ENCODE measurements around the gene ROBO1. TPM values are rescaled to one million over a fixed set of nuclear protein-coding genes. Genes with fewer than 3 reads are reported as not detected.

The ROBO1 gene
- total RNA-seq, 1 experiment from 2014 or later = 32.2 TPM

DNA sequence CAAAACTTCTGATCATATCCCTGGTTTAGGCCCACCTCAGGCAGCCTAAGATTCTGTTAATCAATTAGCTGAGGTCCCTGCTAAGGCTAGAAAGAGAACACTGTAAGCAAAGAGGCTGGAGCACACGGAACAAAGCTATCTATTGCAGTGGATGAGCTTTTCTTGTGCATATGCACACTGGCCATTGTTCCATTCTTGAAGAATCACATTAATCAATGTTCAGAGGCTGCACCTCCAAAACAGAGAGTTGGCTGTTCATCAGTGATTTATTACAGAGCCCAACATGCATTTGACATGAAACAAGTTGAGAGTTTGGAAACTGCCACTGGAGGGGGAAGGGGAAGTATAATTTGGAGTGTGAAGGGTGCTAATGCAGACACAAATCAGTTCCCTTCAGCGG lies 873.0 kb downstream of the ROBO1 start:
- no peaks in the 10 kb centered on the region for H3K27me3 Mint-ChIP-seq (ENCODE audit: insufficient read depth, unreplicated experiment)
- no peaks in the 10 kb centered on the region for H3K9me3 Mint-ChIP-seq (ENCODE audit: unreplicated experiment)
- H3K4me1 Mint-ChIP-seq (ENCODE audit: insufficient read depth, unreplicated experiment) = peaks cover 5% of the 10 kb centered on the region
- DNase-seq (ENCODE audit: unreplicated experiment) = no peak
- no peak overlapping the region for H3K27ac Mint-ChIP-seq (ENCODE audit: low read depth, unreplicated experiment)
- TF ChIP-seq, protein P1, sequence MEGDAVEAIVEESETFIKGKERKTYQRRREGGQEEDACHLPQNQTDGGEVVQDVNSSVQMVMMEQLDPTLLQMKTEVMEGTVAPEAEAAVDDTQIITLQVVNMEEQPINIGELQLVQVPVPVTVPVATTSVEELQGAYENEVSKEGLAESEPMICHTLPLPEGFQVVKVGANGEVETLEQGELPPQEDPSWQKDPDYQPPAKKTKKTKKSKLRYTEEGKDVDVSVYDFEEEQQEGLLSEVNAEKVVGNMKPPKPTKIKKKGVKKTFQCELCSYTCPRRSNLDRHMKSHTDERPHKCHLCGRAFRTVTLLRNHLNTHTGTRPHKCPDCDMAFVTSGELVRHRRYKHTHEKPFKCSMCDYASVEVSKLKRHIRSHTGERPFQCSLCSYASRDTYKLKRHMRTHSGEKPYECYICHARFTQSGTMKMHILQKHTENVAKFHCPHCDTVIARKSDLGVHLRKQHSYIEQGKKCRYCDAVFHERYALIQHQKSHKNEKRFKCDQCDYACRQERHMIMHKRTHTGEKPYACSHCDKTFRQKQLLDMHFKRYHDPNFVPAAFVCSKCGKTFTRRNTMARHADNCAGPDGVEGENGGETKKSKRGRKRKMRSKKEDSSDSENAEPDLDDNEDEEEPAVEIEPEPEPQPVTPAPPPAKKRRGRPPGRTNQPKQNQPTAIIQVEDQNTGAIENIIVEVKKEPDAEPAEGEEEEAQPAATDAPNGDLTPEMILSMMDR (IDR thresholded peaks at IDR 0.05; ENCODE audit: unreplicated experiment) = no peak
- no peak overlapping the region for H3K4me3 Mint-ChIP-seq (ENCODE audit: unreplicated experiment)
- BruUV-seq (replicated peaks) = no TSS peak
- no peaks in the 10 kb centered on the region for H3K36me3 Mint-ChIP-seq (ENCODE audit: insufficient read depth, unreplicated experiment)
- ChIA-PET CTCF (no interaction called here), POLR2A (interaction anchor here (0.6 to 1.3 kb wide), 4 partner anchors 11 to 125 kb away, joined by 3 read pairs; no protein-coding TSS in a partner anchor)
- intact Hi-C loops (cut with micrococcal nuclease) = no loop called here

- no peak overlapping the region for H3K4me3 Mint-ChIP-seq (ENCODE audit: unreplicated experiment)
- H3K9me3 Mint-ChIP-seq (ENCODE audit: unreplicated experiment) = no peaks in the 10 kb centered on the region
- POLR2A ChIA-PET = no interaction called here
- no peak overlapping the region for H3K27ac Mint-ChIP-seq (ENCODE audit: low read depth, unreplicated experiment)
- intact Hi-C loops (cut with micrococcal nuclease) = no loop called here
- no peaks in the 10 kb centered on the region for H3K27me3 Mint-ChIP-seq (ENCODE audit: insufficient read depth, unreplicated experiment)
- TF ChIP-seq, protein P1 (IDR thresholded peaks at IDR 0.05; ENCODE audit: unreplicated experiment) = no peak
- no peak for DNase-seq (ENCODE audit: unreplicated experiment)
- CTCF ChIA-PET = interaction anchor here (0.7 kb wide), 1 partner anchor 1620 kb away, joined by 4 read pairs; no protein-coding TSS in a partner anchor
- H3K4me1 Mint-ChIP-seq (ENCODE audit: insufficient read depth, unreplicated experiment) = peaks cover 5% of the 10 kb centered on the region
- H3K36me3 Mint-ChIP-seq (ENCODE audit: insufficient read depth, unreplicated experiment) = no peaks in the 10 kb centered on the region
- no TSS peak for BruUV-seq (replicated peaks)
Measured at GRCh38 chr3:78893161-78893560, 874.6 kb downstream of the ROBO1 start.

DNA sequence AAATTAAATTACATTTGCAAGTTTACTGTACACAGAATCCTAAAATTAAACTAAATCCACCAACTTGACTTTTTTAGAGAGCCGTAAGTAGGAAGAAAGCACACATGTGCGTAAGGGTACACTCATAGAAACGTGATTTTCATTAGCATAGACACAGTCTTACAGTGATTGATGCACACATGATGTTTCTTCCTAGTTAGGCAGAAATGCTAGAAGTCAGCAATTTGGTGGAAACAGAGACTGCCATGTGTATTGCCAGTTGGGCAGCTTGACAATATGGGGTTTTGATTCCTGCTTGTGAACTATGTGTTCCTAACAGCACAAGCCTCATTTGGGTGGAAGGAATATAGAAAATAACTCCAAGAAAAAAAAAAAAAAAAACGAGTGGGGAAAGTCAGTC lies 878.5 kb downstream of the ROBO1 start:
- intact Hi-C loops (cut with micrococcal nuclease) = no loop called here
- H3K4me1 Mint-ChIP-seq (ENCODE audit: insufficient read depth, unreplicated experiment) = peaks cover 10% of the 10 kb centered on the region
- no peak for DNase-seq (ENCODE audit: unreplicated experiment)
- H3K4me3 Mint-ChIP-seq (ENCODE audit: unreplicated experiment) = no peak overlapping the region
- H3K27ac Mint-ChIP-seq (ENCODE audit: low read depth, unreplicated experiment) = no peak overlapping the region
- BruUV-seq (replicated peaks) = no TSS peak
- no peaks in the 10 kb centered on the region for H3K36me3 Mint-ChIP-seq (ENCODE audit: insufficient read depth, unreplicated experiment)
- no peaks in the 10 kb centered on the region for H3K9me3 Mint-ChIP-seq (ENCODE audit: unreplicated experiment)
- CTCF ChIA-PET = no interaction called here
- TF ChIP-seq, protein P1 (IDR thresholded peaks at IDR 0.05; ENCODE audit: unreplicated experiment) = no peak
- POLR2A ChIA-PET = interaction anchor here (0.6 kb wide), 1 partner anchor 16 kb away, joined by 3 read pairs; no protein-coding TSS in a partner anchor
- no peaks in the 10 kb centered on the region for H3K27me3 Mint-ChIP-seq (ENCODE audit: insufficient read depth, unreplicated experiment)

- Mint-ChIP-seq H3K9me3 (ENCODE audit: unreplicated experiment) (no peaks in the 10 kb centered on the region), H3K27ac (ENCODE audit: low read depth, unreplicated experiment) (no peak overlapping the region), H3K4me1 (ENCODE audit: insufficient read depth, unreplicated experiment) (peaks cover 10% of the 10 kb centered on the region), H3K36me3 (ENCODE audit: insufficient read depth, unreplicated experiment) (no peaks in the 10 kb centered on the region), H3K4me3 (ENCODE audit: unreplicated experiment) (no peak overlapping the region), H3K27me3 (ENCODE audit: insufficient read depth, unreplicated experiment) (no peaks in the 10 kb centered on the region)
- POLR2A ChIA-PET = interaction anchor here (0.6 to 1.0 kb wide), 3 partner anchors 46 to 136 kb away, joined by 3 to 6 read pairs (median 3); no protein-coding TSS in a partner anchor
- intact Hi-C loops (cut with micrococcal nuclease) = no loop called here
- CTCF ChIA-PET = no interaction called here
- TF ChIP-seq, protein P1 (IDR thresholded peaks at IDR 0.05; ENCODE audit: unreplicated experiment) = no peak
- no TSS peak for BruUV-seq (replicated peaks)
- DNase-seq (ENCODE audit: unreplicated experiment) = no peak
Measured at GRCh38 chr3:78888635-78889034, 879.2 kb downstream of the ROBO1 start.

All from MCF 10A (cell line).